22Rv1 (cell line): Measurements from ENCODE around the gene PGS1.

ENCODE experiments used
- CTCF ChIP-seq: fragments of 450-650 bp; IDR thresholded peaks from 2 replicates; pipeline ENCODE4 v1.5.1; 2017; ENCODE audit warnings: mild to moderate bottlenecking
- ZFX ChIP-seq: fragments of 450-650 bp; IDR thresholded peaks from 2 replicates; pipeline ENCODE4 v1.6.1; 2017; ENCODE audit warnings: antibody characterized with exemption, borderline replicate concordance

- TF ChIP-seq CTCF (no peak), ZFX (no peak)
These were observed 27.9 kb downstream of the PGS1 start for GRCh38 chr17:78406396-78406795.
